PFSK-1 (cell line): ENCODE results near the gene CHST9.

ENCODE experiments used
- SIN3A ChIP-seq: IDR thresholded peaks from 2 replicates; pipeline ENCODE4 v1.6.1; 2012; ENCODE audit warnings: mild to moderate bottlenecking, low read length, moderate library complexity, borderline replicate concordance; ENCODE audit not compliant: insufficient read depth
- TAF1 ChIP-seq: IDR thresholded peaks from 2 replicates; pipeline ENCODE4 v1.6.1; 2012; ENCODE audit warnings: low read length, control low read depth, borderline replicate concordance; ENCODE audit not compliant: insufficient read depth
- TF ChIP-seq, protein P1 (sequence below), 2 experiments: IDR thresholded peaks; 2 replicates each; pipeline versions ENCODE4 v1.6.1 to v1.8.0; 2011 to 2012; ENCODE audit warnings: low read depth in 2 of 2, low read length in 2 of 2, control low read depth in 1 of 2, inconsistent platforms in 1 of 2, mild to moderate bottlenecking in 1 of 2, moderate library complexity in 1 of 2; ENCODE audit not compliant: insufficient read depth in 1 of 2

DNA sequence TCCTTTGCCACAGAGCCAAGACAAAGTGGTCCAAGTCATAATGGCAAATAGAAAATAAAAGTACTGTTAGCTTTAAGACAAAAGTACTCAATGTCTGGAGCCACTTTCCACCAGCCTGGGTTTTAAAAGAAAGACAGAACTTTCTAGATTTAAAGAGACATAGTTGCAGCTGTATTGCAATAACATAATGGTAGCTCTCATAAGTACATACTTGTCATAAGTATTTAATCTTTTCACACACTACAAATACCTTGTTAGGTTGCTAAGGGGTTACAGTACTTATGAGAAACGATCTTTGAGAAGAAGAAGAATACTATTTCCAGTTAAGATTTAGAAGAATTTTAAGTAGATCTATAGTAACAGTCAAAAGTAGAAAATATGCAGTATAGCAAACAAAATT, 290.7 kb downstream of the CHST9 start:
- TF ChIP-seq SIN3A (no peak), TAF1 (no peak)
- TF ChIP-seq, protein P1, sequence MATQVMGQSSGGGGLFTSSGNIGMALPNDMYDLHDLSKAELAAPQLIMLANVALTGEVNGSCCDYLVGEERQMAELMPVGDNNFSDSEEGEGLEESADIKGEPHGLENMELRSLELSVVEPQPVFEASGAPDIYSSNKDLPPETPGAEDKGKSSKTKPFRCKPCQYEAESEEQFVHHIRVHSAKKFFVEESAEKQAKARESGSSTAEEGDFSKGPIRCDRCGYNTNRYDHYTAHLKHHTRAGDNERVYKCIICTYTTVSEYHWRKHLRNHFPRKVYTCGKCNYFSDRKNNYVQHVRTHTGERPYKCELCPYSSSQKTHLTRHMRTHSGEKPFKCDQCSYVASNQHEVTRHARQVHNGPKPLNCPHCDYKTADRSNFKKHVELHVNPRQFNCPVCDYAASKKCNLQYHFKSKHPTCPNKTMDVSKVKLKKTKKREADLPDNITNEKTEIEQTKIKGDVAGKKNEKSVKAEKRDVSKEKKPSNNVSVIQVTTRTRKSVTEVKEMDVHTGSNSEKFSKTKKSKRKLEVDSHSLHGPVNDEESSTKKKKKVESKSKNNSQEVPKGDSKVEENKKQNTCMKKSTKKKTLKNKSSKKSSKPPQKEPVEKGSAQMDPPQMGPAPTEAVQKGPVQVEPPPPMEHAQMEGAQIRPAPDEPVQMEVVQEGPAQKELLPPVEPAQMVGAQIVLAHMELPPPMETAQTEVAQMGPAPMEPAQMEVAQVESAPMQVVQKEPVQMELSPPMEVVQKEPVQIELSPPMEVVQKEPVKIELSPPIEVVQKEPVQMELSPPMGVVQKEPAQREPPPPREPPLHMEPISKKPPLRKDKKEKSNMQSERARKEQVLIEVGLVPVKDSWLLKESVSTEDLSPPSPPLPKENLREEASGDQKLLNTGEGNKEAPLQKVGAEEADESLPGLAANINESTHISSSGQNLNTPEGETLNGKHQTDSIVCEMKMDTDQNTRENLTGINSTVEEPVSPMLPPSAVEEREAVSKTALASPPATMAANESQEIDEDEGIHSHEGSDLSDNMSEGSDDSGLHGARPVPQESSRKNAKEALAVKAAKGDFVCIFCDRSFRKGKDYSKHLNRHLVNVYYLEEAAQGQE (IDR thresholded peaks at IDR 0.05; ENCODE audit: insufficient read depth in 1 of 2, low read depth in 2 of 2, low read length in 2 of 2), result no peak
